GM13977 (cell line): ENCODE data around the gene POLA1.

ENCODE experiments used
- DNase-seq: peaks from one replicate; pipeline ENCODE4 v3.0.0; 2012; ENCODE audit warnings: low spot score
- in situ Hi-C: fragments of 300-500 bp; cut with MboI; formaldehyde crosslinking; loops from one replicate; pipeline ENCODE4 v1.12.0; 2022; ENCODE audit warnings: low sequenced_read_pairs, low pct_unique_long_range_greater_than_20kb, mixed read lengths, inconsistent platforms; ENCODE audit not compliant: unreplicated experiment
- TF ChIP-seq, protein P1 (sequence below): IDR thresholded peaks from 2 replicates; pipeline ENCODE4 v1.5.1; 2012; ENCODE audit warnings: mild to moderate bottlenecking, control low read depth; ENCODE audit not compliant: insufficient read depth; ENCODE audit errors: extremely low read depth, missing control alignments

POLA1 gene

GRCh38 chrX:24990535-24990934, 296.8 kb downstream of the POLA1 start:
- TF ChIP-seq, protein P1, sequence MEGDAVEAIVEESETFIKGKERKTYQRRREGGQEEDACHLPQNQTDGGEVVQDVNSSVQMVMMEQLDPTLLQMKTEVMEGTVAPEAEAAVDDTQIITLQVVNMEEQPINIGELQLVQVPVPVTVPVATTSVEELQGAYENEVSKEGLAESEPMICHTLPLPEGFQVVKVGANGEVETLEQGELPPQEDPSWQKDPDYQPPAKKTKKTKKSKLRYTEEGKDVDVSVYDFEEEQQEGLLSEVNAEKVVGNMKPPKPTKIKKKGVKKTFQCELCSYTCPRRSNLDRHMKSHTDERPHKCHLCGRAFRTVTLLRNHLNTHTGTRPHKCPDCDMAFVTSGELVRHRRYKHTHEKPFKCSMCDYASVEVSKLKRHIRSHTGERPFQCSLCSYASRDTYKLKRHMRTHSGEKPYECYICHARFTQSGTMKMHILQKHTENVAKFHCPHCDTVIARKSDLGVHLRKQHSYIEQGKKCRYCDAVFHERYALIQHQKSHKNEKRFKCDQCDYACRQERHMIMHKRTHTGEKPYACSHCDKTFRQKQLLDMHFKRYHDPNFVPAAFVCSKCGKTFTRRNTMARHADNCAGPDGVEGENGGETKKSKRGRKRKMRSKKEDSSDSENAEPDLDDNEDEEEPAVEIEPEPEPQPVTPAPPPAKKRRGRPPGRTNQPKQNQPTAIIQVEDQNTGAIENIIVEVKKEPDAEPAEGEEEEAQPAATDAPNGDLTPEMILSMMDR: no peak
- DNase-seq: no peak
- in situ Hi-C loops: no loop called here

DNA sequence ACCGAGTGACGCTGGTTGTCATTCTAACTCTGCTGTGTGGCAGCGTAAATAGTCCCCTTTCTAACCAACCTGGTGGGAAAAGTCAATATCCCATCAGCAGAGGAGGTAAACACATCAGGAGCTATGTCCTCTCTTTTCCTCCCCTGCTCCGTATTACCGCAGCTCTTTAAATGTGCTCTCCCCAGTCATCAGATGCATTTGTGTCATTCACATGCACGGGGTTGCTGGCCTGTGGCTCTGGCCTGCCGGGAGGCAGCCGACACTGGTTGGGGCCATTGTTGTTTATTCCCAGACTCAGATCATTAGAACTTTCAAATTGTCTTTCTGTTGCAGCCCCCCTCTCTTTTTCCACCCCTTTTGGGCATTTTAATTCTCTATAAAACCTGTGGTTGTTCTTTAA, 300.2 kb downstream of the POLA1 start:
- DNase-seq: no peak
- in situ Hi-C loops: no loop called here
- TF ChIP-seq, protein P1: no peak

GRCh38 chrX:24996096-24996709, 302.5 kb downstream of the POLA1 start:
- no peak for DNase-seq
- in situ Hi-C loops: no loop called here
- TF ChIP-seq, protein P1: no peak

DNA sequence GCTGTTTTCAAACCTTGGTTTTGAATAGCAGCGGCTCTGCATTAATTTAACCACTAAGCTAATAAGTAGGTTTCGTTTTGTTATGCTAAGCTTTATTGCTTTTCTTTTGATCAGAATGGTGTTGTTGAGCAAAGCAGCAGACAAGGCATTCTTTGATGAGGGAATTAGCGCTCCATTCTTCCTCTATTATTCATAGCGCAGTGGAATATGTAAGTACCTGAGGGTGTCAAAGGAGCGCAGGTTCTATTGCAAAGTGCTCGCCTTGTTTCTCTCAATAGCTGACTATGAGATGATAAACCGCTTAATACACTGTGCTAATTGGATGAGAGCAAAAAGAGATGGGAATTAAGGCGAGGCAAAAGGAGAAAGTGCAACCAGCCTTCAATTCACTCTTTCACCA, 305.8 kb downstream of the POLA1 start:
- in situ Hi-C loops: no loop called here
- DNase-seq: no peak
- TF ChIP-seq, protein P1: no peak

DNA sequence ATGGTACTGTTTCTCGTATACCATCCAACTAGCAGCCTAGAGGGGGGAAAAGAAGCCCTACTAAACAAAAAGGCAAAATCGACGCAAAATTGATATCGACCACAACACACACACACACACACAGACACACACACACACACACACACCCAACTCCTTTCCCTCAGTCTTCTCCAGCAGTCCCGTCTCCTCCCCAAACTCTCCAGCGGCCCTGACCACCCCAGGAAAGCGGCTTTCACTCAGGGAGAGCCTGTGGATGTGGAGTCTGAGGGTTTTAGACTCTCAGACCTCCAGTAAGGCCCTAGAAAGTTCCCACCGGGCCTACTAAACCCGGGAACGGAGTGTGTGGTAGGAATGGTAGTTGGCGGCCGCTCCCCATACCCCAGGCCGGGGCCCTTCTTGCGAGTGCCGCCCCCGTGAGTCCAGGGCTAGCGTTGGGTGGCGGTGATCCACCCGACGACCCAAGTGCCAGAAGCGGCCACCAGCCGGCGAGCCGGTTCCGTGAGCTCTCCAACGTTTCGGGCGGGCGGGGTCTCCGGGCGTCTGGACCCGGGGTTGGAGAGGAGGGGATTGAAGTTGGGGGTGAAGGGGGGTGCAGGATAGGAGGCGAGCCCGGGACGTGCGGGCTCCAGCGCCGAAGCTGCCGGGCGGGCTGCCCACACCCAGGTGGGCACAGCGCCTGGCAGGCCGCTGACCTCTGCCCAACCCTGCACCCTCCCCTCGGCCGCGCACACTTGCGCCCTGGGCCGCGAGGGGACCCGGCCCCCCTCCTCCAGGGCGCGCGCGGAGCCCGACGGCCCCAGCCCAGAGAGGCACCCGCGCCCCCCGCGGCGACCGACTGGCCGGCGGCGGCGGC, 308.3 kb downstream of the POLA1 start:
- TF ChIP-seq, protein P1: no peak
- DNase-seq: no peak

DNA sequence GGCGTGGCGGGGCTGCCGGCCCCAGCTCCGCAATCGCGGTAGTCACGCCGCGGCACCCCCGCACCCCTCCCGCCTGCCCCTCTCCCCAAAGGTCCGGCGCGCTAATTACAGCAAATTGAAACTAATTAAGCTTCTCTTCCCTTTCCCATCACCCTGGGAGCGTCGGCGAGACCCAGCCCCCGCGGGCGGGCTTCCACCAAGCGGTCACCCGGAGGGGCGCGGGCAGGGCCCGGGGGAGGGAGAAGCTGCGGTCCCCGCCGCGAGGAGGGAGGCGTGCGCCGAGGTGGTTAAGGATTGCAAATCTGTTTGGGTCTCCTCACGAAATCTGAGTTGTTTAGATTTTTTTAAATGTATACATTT, 308.9 kb downstream of the POLA1 start:
- in situ Hi-C loops: no loop called here
- TF ChIP-seq, protein P1: no peak
- DNase-seq: no peak

More for the DNA sequence above, 308.3 kb downstream of the POLA1 start:
- in situ Hi-C loops: no loop called here
